GM12875 (cell line): Measurements from ENCODE around the gene PON2.

ENCODE experiments used
- H3K4me3 ChIP-seq: one replicate; pipeline ENCODE4 v1.5.1; 2011; ENCODE audit warnings: low read depth, low read length, control low read depth
- TF ChIP-seq, protein P1 (sequence below): IDR thresholded peaks from 2 replicates; pipeline ENCODE4 v1.5.1; 2011; ENCODE audit warnings: low read depth, mild to moderate bottlenecking, control low read depth, inconsistent platforms, low read length, moderate library complexity, borderline replicate concordance; ENCODE audit not compliant: insufficient read depth

The PON2 gene

DNA sequence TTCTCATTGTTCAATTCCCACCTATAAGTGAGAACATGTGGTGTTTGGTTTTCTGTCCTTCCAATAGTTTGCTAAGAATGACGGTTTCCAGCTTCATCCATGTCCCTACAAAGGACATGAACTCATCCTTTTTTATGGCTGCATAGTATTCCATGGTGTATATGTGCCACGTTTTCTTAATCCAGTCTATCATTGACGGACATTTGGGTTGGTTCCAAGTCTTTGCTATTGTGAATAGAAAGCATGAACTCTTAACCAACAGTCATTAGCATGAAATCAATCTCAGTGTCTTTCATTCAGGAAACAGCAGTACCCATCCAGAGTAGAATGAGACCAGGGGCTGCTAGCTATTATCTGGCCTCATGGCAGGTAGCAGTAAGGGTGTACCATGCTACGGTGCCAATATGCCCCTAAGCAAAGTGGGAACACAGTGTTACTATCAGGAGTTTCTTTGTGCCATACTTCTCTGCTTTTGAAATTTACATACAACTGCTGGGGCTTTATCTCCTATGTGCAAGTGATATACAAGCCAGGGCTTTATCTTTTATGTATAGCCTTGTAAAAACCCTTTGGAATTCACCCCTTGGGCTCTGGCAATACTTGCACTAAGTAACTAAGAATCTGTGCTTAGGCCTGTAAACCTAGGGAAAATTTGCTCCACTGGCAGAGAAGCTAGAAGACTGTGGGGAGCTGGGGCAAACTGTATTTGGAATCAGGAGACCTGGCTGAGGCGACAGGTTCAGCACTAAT is 5.4 kb downstream of the PON2 start:
- no peak overlapping the region for H3K4me3 ChIP-seq
- TF ChIP-seq, protein P1, sequence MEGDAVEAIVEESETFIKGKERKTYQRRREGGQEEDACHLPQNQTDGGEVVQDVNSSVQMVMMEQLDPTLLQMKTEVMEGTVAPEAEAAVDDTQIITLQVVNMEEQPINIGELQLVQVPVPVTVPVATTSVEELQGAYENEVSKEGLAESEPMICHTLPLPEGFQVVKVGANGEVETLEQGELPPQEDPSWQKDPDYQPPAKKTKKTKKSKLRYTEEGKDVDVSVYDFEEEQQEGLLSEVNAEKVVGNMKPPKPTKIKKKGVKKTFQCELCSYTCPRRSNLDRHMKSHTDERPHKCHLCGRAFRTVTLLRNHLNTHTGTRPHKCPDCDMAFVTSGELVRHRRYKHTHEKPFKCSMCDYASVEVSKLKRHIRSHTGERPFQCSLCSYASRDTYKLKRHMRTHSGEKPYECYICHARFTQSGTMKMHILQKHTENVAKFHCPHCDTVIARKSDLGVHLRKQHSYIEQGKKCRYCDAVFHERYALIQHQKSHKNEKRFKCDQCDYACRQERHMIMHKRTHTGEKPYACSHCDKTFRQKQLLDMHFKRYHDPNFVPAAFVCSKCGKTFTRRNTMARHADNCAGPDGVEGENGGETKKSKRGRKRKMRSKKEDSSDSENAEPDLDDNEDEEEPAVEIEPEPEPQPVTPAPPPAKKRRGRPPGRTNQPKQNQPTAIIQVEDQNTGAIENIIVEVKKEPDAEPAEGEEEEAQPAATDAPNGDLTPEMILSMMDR: no peak

DNA sequence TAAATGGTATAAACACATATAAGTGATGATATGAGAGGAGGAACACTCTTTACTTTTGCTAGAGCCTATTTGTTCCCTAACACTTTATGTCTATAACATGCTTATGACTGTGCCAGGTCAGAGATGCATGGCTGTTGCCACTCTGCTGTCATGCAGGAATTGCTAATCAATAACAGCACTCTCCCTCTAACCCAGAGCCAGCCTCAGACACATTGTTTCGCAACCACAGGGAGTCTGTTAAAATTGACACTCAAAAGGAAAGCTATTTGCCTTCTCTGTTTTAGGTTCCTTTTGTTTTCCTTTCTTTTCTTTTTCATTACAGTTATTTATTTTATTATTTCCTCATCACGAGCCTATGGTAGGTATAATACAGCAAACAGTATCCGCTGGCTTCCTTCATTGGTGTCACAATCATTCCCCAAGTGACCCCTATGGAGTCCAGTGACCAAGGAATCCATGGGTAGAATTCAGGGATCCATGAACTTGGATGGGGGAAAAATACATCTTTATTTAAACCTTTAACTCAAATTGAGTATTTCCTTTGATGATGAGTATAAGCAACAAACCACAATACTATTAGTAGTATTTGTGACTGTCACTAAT is 6.8 kb downstream of the PON2 start:
- TF ChIP-seq, protein P1: no peak
- no peak overlapping the region for H3K4me3 ChIP-seq

DNA sequence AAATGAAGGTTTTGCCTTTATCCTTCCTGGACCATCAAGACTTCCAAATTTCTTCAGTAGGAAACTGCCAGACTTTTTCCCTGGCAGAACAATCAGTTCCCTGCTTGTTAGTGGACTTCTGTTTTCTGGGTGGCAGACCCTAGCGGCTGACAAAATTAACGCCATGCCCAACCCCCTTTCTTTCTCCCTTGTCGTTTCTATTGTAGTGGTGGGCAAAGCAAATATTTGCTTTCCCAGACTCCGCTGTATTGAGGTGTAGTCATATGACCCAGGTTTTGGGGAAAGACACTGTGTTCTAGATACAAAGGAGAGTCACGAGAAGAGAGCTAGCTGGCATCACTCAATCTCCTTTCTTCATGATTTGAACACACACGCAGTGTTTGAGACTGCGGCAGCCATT is 7.7 kb downstream of the PON2 start:
- H3K4me3 ChIP-seq: no peak overlapping the region
- TF ChIP-seq, protein P1: no peak

DNA sequence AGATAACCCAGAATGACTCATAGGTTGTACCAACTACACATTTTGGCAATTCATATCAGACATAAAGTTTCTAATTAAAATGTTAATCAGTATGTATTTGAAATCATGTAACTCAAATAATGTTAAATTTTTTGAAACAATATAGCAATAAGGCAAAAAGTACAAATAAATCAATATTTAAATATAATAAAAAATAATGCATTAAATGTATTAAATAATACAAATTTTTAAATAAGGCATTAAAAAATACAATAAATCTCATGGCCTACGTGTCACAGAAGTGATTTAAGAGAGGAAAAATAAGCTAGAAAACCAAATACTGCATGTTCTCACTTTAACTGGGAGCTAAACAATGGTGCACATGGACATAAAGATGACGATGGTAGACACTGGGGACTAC is 9.1 kb downstream of the PON2 start:
- TF ChIP-seq, protein P1: no peak
- no peak overlapping the region for H3K4me3 ChIP-seq

DNA sequence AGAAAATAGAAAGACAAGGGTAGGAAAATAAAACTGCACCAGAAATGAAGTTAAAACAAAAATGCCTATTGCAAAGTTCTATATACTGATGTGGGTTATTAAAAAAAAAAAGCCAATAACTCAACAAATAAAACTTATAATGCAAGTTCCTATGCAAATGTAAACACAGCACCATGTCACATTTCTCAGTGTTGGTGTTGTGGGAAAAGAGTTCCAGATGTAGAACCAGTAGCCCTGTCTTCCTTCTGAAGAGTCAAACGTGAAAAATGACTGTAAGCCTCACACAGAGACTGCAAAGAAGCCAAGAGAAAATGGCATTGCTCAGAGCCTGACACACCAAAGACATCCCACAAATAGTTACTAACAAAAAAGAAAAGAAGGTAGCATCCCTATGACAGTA is 10.1 kb downstream of the PON2 start:
- TF ChIP-seq, protein P1: no peak

DNA sequence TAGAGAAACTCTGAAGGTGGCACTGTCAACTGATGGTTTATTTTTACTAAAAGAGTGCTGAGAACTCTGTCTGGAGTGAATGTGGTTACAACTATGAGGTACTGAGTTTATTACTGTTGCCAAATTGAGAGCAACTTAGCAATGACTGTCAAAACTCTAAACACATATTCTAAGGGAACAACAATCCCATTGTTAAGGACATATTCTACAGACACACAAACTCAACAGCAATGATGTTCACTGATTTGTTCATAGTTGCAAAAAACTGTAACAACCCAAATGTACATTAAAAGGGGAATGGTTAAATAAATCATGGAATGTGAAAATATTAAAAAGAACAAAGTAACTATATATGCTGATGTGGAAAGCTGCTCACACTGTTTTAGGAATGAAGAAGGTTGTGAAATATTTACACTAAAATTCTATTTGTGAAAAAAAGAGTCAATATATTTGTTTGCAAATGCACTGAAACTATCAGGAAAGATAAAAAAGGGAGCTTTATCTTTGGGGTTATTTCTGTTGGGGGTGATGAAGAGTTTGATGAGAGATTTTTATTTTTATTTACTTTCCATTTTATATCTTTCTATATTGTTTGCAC is 12.9 kb downstream of the PON2 start:
- TF ChIP-seq, protein P1: no peak
- H3K4me3 ChIP-seq: no peak overlapping the region

More for the DNA sequence above, 10.1 kb downstream of the PON2 start:
- no peak overlapping the region for H3K4me3 ChIP-seq
